ENCODE results near the gene ATG3. TPM values are rescaled to one million over a fixed set of nuclear protein-coding genes. Genes with fewer than 3 reads are reported as not detected.

Gene ATG3
- total and polyA plus RNA-seq, 9 of the 15 experiments (the other 6 are each of a cell fraction or from before 2014, with no cell fraction given): 48.7 to 107 (median 64.7) TPM

- no peak for TF ChIP-seq ZNF407 (IDR thresholded peaks at IDR 0.05; ENCODE audit: low read depth)
- no peak for TF ChIP-seq ZNF140 (CRISPR knock-in tag; IDR thresholded peaks at IDR 0.05)
- no peak for TF ChIP-seq POLR2AphosphoS2 (IDR thresholded peaks at IDR 0.05; ENCODE audit: low read length)
- peak; percentile 58 for TF ChIP-seq ZNF316 (IDR thresholded peaks at IDR 0.05)
- TF ChIP-seq C11orf30 (IDR thresholded peaks at IDR 0.05; ENCODE audit: low read depth): peak; percentile 48; the same call in 1 of the 2 replicates
- TF ChIP-seq SIN3B (IDR thresholded peaks at IDR 0.05; ENCODE audit: low read depth): no peak
- TF ChIP-seq ZNF318 (IDR thresholded peaks at IDR 0.05; ENCODE audit: borderline replicate concordance in 1 of 2, low read depth in 1 of 2): no peak
- no peak for TF ChIP-seq MYBL2 (IDR thresholded peaks at IDR 0.05; ENCODE audit: low read depth)
- TF ChIP-seq MYBL2 (CRISPR knock-in tag; IDR thresholded peaks at IDR 0.05; ENCODE audit: borderline replicate concordance): no peak
- TF ChIP-seq ATF7 (IDR thresholded peaks at IDR 0.05): no peak
- no peak for TF ChIP-seq CREB5 (CRISPR knock-in tag; IDR thresholded peaks at IDR 0.05)
Observed at GRCh38 chr3:112583105-112583504, 21.3 kb upstream of the ATG3 start (continued).
